GM12878 (cell line): ENCODE measurements around the gene ZNF276. TPM values are rescaled to one million over a fixed set of nuclear protein-coding genes. Genes with fewer than 3 reads are reported as not detected.

Source experiments
- CHD1 ChIP-seq: IDR thresholded peaks from 2 replicates; pipeline ENCODE4 v1.6.1; 2012; ENCODE audit warnings: low read depth, low read length, improper control_type of control experiment
- CREB1 ChIP-seq: IDR thresholded peaks from 2 replicates; pipeline ENCODE4 v1.6.1; 2012; ENCODE audit warnings: low read depth, mild to moderate bottlenecking, inconsistent platforms
- DPF2 ChIP-seq: fragments of 450-650 bp; IDR thresholded peaks from 2 replicates; pipeline ENCODE4 v1.6.1; 2017; ENCODE audit warnings: mild to moderate bottlenecking
- E2F8 ChIP-seq: fragments of 450-650 bp; IDR thresholded peaks from 2 replicates; pipeline ENCODE4 v1.6.1; 2018; ENCODE audit warnings: mild to moderate bottlenecking, low read depth, moderate library complexity; ENCODE audit not compliant: partially characterized antibody
- ETV6 ChIP-seq, 2 experiments: fragments of 450-650 bp in 1 of 2; IDR thresholded peaks in 1 of 2; conservative IDR thresholded peaks in 1 of 2; 2 replicates each; pipeline ENCODE4 v1.6.1; 2014; ENCODE audit warnings: antibody characterized with exemption in 1 of 2, borderline replicate concordance in 1 of 2, low read depth in 1 of 2, mild to moderate bottlenecking in 1 of 2, moderate library complexity in 1 of 2
- GATAD2B ChIP-seq: fragments of 450-650 bp; conservative IDR thresholded peaks from 2 replicates; pipeline ENCODE4 v1.6.1; 2017; ENCODE audit warnings: low read depth, mild to moderate bottlenecking, moderate library complexity
- HDAC6 ChIP-seq: fragments of 200-600 bp; sonication (generic); IDR thresholded peaks from one replicate; pipeline ENCODE4 v1.8.0; 2017; ENCODE audit warnings: antibody characterized with exemption; ENCODE audit not compliant: unreplicated experiment
- HSF1 ChIP-seq: fragments of 150-350 bp; IDR thresholded peaks from 2 replicates; pipeline ENCODE4 v1.6.1; 2014; ENCODE audit warnings: mild to moderate bottlenecking, low read depth, low read length
- IKZF1 ChIP-seq: fragments of 450-650 bp; conservative IDR thresholded peaks from 2 replicates; pipeline ENCODE4 v1.6.1; 2017; ENCODE audit warnings: antibody characterized with exemption, mild to moderate bottlenecking
- LARP7 ChIP-seq: fragments of 450-650 bp; IDR thresholded peaks from 2 replicates; pipeline ENCODE4 v1.6.1; 2017; ENCODE audit warnings: mild to moderate bottlenecking
- NFYA ChIP-seq: IDR thresholded peaks from 2 replicates; pipeline ENCODE4 v1.6.1; 2011; ENCODE audit warnings: low read depth, mild to moderate bottlenecking, low read length, improper control_type of control experiment, borderline replicate concordance
- NR2F1 ChIP-seq: fragments of 450-650 bp; conservative IDR thresholded peaks from 2 replicates; pipeline ENCODE4 v1.6.1; 2017; ENCODE audit warnings: mild to moderate bottlenecking
- PKNOX1 ChIP-seq: fragments of 450-650 bp; IDR thresholded peaks from 2 replicates; pipeline ENCODE4 v1.6.1; 2016; ENCODE audit warnings: mild to moderate bottlenecking
- PML ChIP-seq: IDR thresholded peaks from 2 replicates; pipeline ENCODE4 v1.6.1; 2012; ENCODE audit warnings: low read length, inconsistent platforms
- RB1 ChIP-seq: fragments of 450-650 bp; formaldehyde crosslinking; IDR thresholded peaks from 2 replicates; pipeline ENCODE4 v1.6.1; 2017; ENCODE audit warnings: mild to moderate bottlenecking, borderline replicate concordance
- polyA plus RNA-seq, 11 experiments: library from polyadenylated mRNA; depleted of rRNA in 4 of 11; unstranded in 6 of 11; stranded (reverse) in 5 of 11; fragments of >200 nt; fragmentation: Nextera tagmentation in 4 of 11; fragmentation: Illumina TruSeq in 1 of 11; extraction: Ambion mirVana in 4 of 11; extraction: Trizol in 1 of 11; gene quantifications; 1 replicate in 1 of 11; 2 replicates in 10 of 11; pipeline versions ENCODE4 v1.2.1 to v1.2.3, GENCODE V29; 2011 to 2016; ENCODE audit warnings: inconsistent platforms in 2 of 11, missing spikeins in 2 of 11, low read depth in 1 of 11
- total RNA-seq, 4 experiments: library from RNA; depleted of rRNA in 3 of 4; stranded (reverse); fragments of >200 nt in 3 of 4; fragmentation: Illumina TruSeq in 1 of 4; extraction: Trizol in 1 of 4; gene quantifications; 2 replicates each; pipeline versions ENCODE4 v1.2.1 to v1.2.3, GENCODE V29; 2013 to 2021
- TF ChIP-seq, protein P1 (sequence below): fragments of 450-650 bp; IDR thresholded peaks from 2 replicates; pipeline ENCODE4 v1.6.1; 2016; ENCODE audit warnings: mild to moderate bottlenecking
- TF ChIP-seq, protein P2 (sequence below): fragments of 450-650 bp; IDR thresholded peaks from 2 replicates; pipeline ENCODE4 v1.6.1; 2017; ENCODE audit warnings: mild to moderate bottlenecking, moderate library complexity

ZNF276 gene
- total and polyA plus RNA-seq, 10 of the 15 experiments (the other 5 are each of a cell fraction or from before 2014, with no cell fraction given), result 0.27 to 22.7 (median 8.7) TPM

DNA sequence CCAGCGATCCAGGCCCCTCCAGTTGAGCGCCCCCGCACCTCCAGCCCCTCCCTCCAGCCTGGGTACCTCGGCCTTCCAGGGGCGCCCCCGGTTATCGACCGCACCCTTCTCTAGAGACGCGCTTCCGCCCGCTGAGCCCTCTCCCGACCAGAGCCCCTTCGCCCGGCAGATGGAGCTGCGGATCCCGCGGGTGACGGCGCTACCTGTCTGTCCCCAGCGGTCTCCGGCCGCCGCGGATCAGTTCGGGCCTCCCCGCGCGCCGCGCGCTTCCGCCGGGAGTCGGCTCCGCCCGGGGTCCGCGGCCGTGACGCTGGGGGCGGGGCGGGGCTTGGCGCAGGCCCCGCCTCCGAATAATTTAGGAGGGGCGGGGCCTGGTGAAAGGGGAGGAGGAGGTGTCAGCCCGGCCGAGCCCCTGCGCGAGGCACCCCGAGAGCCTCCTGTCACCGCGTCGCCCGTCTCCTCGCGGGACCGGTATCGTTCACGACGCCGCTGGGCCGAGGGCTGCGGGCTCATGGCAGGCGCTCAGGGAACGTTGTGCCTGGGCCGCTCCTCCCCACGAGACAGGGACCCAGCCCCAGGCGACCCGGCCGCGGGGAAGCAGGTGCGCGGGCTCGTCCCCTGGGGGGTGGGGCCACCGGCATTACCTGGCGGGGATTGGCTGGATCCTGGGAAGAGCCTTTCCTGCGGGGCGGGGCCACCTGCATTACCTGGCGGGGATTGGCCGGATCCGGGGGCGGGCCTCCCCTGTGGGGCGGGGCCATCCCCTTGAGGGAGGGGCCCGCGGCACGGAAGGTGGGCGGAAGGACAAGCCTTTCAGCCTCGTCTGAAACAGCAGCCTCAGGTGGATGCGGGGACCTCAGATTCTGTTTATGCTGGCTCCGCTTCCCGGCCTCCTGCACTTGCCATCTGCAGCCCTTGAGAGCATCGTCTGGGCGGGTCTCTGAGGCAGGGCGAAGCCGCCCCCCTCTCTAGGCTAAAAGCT is 19.6 kb upstream of the ZNF276 start, which contains the start of gene SPATA2L (continued):
- TF ChIP-seq ETV6 (conservative IDR thresholded peaks at IDR 0.05 in 1 of 2, IDR thresholded peaks at IDR 0.05 in 1 of 2; ENCODE audit: borderline replicate concordance in 1 of 2, low read depth in 1 of 2) (no peak), IKZF1 (peak; percentile 7; the same call in 1 of the 2 replicates), GATAD2B (peak; percentile 89), NR2F1 (peak; percentile 33; the same call in 1 of the 2 replicates), RB1 (no peak; the same call in 1 of the 2 replicates), PKNOX1 (peak; percentile 70), LARP7 (peak; percentile 73), NFYA (no peak), HSF1 (no peak), DPF2 (0 out of 2 replicates have a peak, but pooled peaks have one; percentile 30), PML (no peak), E2F8 (no peak), HDAC6 (no peak), CHD1 (no peak), CREB1 (peak; percentile 53; the same call in 1 of the 2 replicates)
- TF ChIP-seq, protein P1, sequence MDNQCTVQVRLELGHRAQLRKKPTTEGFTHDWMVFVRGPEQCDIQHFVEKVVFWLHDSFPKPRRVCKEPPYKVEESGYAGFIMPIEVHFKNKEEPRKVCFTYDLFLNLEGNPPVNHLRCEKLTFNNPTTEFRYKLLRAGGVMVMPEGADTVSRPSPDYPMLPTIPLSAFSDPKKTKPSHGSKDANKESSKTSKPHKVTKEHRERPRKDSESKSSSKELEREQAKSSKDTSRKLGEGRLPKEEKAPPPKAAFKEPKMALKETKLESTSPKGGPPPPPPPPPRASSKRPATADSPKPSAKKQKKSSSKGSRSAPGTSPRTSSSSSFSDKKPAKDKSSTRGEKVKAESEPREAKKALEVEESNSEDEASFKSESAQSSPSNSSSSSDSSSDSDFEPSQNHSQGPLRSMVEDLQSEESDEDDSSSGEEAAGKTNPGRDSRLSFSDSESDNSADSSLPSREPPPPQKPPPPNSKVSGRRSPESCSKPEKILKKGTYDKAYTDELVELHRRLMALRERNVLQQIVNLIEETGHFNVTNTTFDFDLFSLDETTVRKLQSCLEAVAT, result no peak
- TF ChIP-seq, protein P2, sequence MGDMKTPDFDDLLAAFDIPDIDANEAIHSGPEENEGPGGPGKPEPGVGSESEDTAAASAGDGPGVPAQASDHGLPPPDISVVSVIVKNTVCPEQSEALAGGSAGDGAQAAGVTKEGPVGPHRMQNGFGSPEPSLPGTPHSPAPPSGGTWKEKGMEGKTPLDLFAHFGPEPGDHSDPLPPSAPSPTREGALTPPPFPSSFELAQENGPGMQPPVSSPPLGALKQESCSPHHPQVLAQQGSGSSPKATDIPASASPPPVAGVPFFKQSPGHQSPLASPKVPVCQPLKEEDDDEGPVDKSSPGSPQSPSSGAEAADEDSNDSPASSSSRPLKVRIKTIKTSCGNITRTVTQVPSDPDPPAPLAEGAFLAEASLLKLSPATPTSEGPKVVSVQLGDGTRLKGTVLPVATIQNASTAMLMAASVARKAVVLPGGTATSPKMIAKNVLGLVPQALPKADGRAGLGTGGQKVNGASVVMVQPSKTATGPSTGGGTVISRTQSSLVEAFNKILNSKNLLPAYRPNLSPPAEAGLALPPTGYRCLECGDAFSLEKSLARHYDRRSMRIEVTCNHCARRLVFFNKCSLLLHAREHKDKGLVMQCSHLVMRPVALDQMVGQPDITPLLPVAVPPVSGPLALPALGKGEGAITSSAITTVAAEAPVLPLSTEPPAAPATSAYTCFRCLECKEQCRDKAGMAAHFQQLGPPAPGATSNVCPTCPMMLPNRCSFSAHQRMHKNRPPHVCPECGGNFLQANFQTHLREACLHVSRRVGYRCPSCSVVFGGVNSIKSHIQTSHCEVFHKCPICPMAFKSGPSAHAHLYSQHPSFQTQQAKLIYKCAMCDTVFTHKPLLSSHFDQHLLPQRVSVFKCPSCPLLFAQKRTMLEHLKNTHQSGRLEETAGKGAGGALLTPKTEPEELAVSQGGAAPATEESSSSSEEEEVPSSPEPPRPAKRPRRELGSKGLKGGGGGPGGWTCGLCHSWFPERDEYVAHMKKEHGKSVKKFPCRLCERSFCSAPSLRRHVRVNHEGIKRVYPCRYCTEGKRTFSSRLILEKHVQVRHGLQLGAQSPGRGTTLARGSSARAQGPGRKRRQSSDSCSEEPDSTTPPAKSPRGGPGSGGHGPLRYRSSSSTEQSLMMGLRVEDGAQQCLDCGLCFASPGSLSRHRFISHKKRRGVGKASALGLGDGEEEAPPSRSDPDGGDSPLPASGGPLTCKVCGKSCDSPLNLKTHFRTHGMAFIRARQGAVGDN, result peak; percentile 57; the same call in 1 of the 2 replicates
